OCI-LY7 (cell line): ENCODE results near the gene ANKRD33B. TPM values are rescaled to one million over a fixed set of nuclear protein-coding genes. Genes with fewer than 3 reads are reported as not detected.

ENCODE experiments used
- BruUV-seq: library from RNA; stranded (reverse); fragments of 400-500 nt; replicated peaks from 2 replicates; lab custom pipeline; 2021; lab: Mats Ljungman, UMichigan
- CTCF ChIA-PET: fragments of 300-600 bp; sonication (Branson Sonifier 250); formaldehyde crosslinking; loops from one replicate; lab custom pipeline; 2022; ENCODE audit warnings: antibody characterized with exemption; ENCODE audit not compliant: unreplicated experiment; lab: Charles Lee
- POLR2A ChIA-PET: fragments of 300-600 bp; sonication (Branson Sonifier 250); formaldehyde crosslinking; loops from one replicate; lab custom pipeline; 2022; ENCODE audit warnings: antibody characterized with exemption; lab: Charles Lee
- DNase-seq: peaks from one replicate; pipeline ENCODE4 v3.0.0-alpha.2; 2015; ENCODE audit warnings: low spot score
- H2AFZ ChIP-seq: fragments of 200-600 bp; sonication (generic), shearing (Covaris generic); 2 replicates; pipeline ENCODE4 v1.6.1; 2014; ENCODE audit warnings: mild to moderate bottlenecking, antibody characterized with exemption, low read length, moderate library complexity
- H3K27ac ChIP-seq: fragments of 200-600 bp; sonication (generic); 2 replicates; pipeline ENCODE4 v1.5.1; 2014; ENCODE audit warnings: mixed run types, low read depth, mild to moderate bottlenecking, moderate library complexity, low read length, inconsistent platforms; ENCODE audit not compliant: poor library complexity, severe bottlenecking
- H3K36me3 ChIP-seq: fragments of 200-600 bp; sonication (generic); 2 replicates; pipeline ENCODE4 v1.6.1; 2014; ENCODE audit warnings: mild to moderate bottlenecking, antibody characterized with exemption, low read length, moderate library complexity, mixed read lengths; ENCODE audit not compliant: insufficient read depth
- H3K4me1 ChIP-seq: fragments of 200-600 bp; sonication (generic); 2 replicates; pipeline ENCODE4 v1.5.1; 2014; ENCODE audit warnings: mild to moderate bottlenecking, low read length; ENCODE audit not compliant: insufficient read depth, poor library complexity, severe bottlenecking
- H3K4me2 ChIP-seq: fragments of 200-600 bp; sonication (generic); 2 replicates; pipeline ENCODE4 v1.6.1; 2014; ENCODE audit warnings: mild to moderate bottlenecking, low read length
- H3K4me3 ChIP-seq: fragments of 200-600 bp; sonication (generic); 2 replicates; pipeline ENCODE4 v1.5.1; 2014; ENCODE audit warnings: mild to moderate bottlenecking, low read depth, low read length; ENCODE audit not compliant: poor library complexity, severe bottlenecking
- H3K79me2 ChIP-seq: fragments of 200-600 bp; sonication (generic); 2 replicates; pipeline ENCODE4 v1.6.1; 2016; ENCODE audit warnings: low read depth, mild to moderate bottlenecking, low read length, moderate library complexity, mixed read lengths; ENCODE audit not compliant: insufficient read depth
- H3K9me2 ChIP-seq: fragments of 200-600 bp; sonication (generic); 2 replicates; pipeline ENCODE4 v1.6.1; 2016; ENCODE audit warnings: mild to moderate bottlenecking, low read length, mixed read lengths; ENCODE audit not compliant: insufficient read depth
- H3K9me3 ChIP-seq: fragments of 200-600 bp; sonication (generic); 2 replicates; pipeline ENCODE4 v1.6.1; 2014; ENCODE audit warnings: mild to moderate bottlenecking, mixed run types, low read length, mixed read lengths
- H4K20me1 ChIP-seq: fragments of 200-600 bp; sonication (generic); 2 replicates; pipeline ENCODE4 v1.6.1; 2014; ENCODE audit warnings: mild to moderate bottlenecking, antibody characterized with exemption, low read length, moderate library complexity, mixed read lengths; ENCODE audit not compliant: insufficient read depth
- CTCF ChIP-seq: fragments of 200-600 bp; sonication (generic); conservative IDR thresholded peaks from 2 replicates; pipeline ENCODE4 v1.5.1; 2014; ENCODE audit warnings: mild to moderate bottlenecking, antibody characterized with exemption, low read length, moderate library complexity, mixed read lengths
- EZH2phosphoT487 ChIP-seq: fragments of 200-600 bp; sonication (generic); IDR thresholded peaks from 2 replicates; pipeline ENCODE4 v1.6.1; 2018; ENCODE audit warnings: low read depth, borderline replicate concordance, mild to moderate bottlenecking, mixed run types, antibody characterized with exemption, low read length, moderate library complexity, mixed read lengths
- intact Hi-C: fragments of 100-400 bp; cut with micrococcal nuclease; formaldehyde crosslinking; loops from one replicate; pipeline ENCODE4 v1.10.0; 2022; ENCODE audit not compliant: unreplicated experiment
- total RNA-seq, 2 experiments: library from RNA; depleted of rRNA in 1 of 2; stranded (reverse); fragments of >200 nt in 1 of 2; shearing (Covaris generic) in 1 of 2; gene quantifications; 2 replicates each; pipeline ENCODE4 v1.2.3, GENCODE V29; 2014 to 2022

Gene ANKRD33B
- total RNA-seq, 2 experiments from 2014 or later = 5.6 to 11.4 TPM

GRCh38 chr5:10625700-10626472, 62.0 kb downstream of the ANKRD33B start:
- no peak overlapping the region for H3K4me2 ChIP-seq
- H3K79me2 ChIP-seq = no peaks in the 10 kb centered on the region
- no peak overlapping the region for H3K4me3 ChIP-seq
- H2AFZ ChIP-seq = no peak overlapping the region
- no peak overlapping the region for H3K27ac ChIP-seq
- CTCF ChIA-PET = interaction anchor here (2.4 kb wide), 1 partner anchor 18 kb away, joined by 20 read pairs; no protein-coding TSS in a partner anchor
- peaks cover 38% of the 10 kb centered on the region for H3K4me1 ChIP-seq
- peaks cover 3% of the 10 kb centered on the region; the same call in 1 of the 2 replicates for H3K9me3 ChIP-seq
- H3K36me3 ChIP-seq = peaks cover 7% of the 10 kb centered on the region
- no peaks in the 10 kb centered on the region for H4K20me1 ChIP-seq
- POLR2A ChIA-PET = interaction anchor here (0.6 to 4.4 kb wide), 7 partner anchors 14 to 279 kb away, joined by 4 to 35 read pairs (median 8); no protein-coding TSS in a partner anchor
- DNase-seq = no peak
- BruUV-seq = no TSS peak
- H3K9me2 ChIP-seq = no peaks in the 10 kb centered on the region
- TF ChIP-seq CTCF = no peak
- no peak for TF ChIP-seq EZH2phosphoT487
- intact Hi-C loops = loop anchor here (5.0 kb wide), 3 partner anchors 119 to 274 kb away; partner anchors contain the start of genes DAP and MARCHF6

- peaks cover 41% of the 10 kb centered on the region for H3K4me1 ChIP-seq
- H3K4me2 ChIP-seq = peak overlapping the region; percentile 80
- no TSS peak for BruUV-seq
- H4K20me1 ChIP-seq = no peaks in the 10 kb centered on the region
- H3K36me3 ChIP-seq = peaks cover under 1% of the 10 kb centered on the region; the same call in 1 of the 2 replicates
- DNase-seq = no peak
- no peak overlapping the region; the same call in 1 of the 2 replicates for H2AFZ ChIP-seq
- H3K4me3 ChIP-seq = peak overlapping the region; percentile 60
- H3K79me2 ChIP-seq = no peaks in the 10 kb centered on the region
- ChIA-PET POLR2A (interaction anchor here (0.6 to 4.4 kb wide), 10 partner anchors 7 to 173 kb away, joined by 3 to 35 read pairs (median 7); no protein-coding TSS in a partner anchor), CTCF (interaction anchor here (1.4 to 2.4 kb wide), 3 partner anchors 14 to 170 kb away, joined by 5 to 20 read pairs (median 16); no protein-coding TSS in a partner anchor)
- TF ChIP-seq CTCF (no peak), EZH2phosphoT487 (no peak)
- H3K9me2 ChIP-seq = no peaks in the 10 kb centered on the region
- peaks cover 3% of the 10 kb centered on the region; the same call in 1 of the 2 replicates for H3K9me3 ChIP-seq
- H3K27ac ChIP-seq = no peak overlapping the region
- intact Hi-C loops = loop anchor here (1.0 to 5.0 kb wide), 5 partner anchors 19 to 274 kb away; partner anchors contain the start of genes DAP and MARCHF6
These were observed 62.7 kb downstream of the ANKRD33B start for GRCh38 chr5:10626473-10627013.
